ENCODE results near the gene SMARCC2. TPM values are rescaled to one million over a fixed set of nuclear protein-coding genes. Genes with fewer than 3 reads are reported as not detected.

Gene SMARCC2
- total and polyA plus RNA-seq, 4 experiments from 2014 or later = 27.0 to 199 (median 142) TPM

DNA sequence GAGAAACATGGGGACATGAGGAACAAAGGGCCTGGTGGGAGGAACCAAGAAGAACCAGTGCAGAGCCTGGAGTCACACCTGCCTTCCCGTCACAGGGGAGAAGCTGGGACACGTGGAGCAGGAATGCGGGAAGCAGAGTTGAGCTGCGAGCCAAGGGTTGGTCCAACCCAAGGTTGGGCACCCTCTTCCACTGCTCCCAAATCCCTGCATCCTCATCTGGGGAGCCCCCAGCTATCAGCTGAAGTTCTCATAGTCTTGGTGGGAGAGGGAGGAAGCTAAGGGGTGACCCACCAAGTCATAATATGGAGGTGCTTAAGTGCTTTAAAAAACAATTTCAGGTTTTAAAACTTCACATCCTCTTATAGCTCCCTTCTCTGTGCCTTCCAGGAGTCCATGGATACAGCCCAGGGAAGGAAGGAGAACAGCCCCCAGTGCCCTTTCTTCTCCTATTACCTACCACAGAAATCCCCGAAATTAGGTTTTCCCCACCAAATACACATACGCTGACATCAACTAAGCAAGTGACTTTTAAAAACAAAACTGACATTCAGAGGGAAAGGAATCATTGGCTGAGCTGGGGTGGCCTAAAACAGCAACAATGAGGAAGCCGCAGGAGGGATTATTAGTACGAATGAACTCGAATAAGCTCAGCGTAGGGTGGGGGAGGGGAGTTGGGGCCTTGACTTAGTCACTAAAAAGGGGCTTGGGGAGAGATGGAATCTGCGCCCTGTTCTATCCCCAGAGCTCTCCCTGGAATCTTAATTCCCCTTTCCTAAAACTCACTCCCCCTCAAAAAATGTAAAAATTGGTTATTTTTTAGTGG is 26.6 kb downstream of the SMARCC2 start:
- H3K4me1 Mint-ChIP-seq = peaks cover 22 to 56% (median 33%) of the 10 kb centered on the region in 4 donors
- Histone ChIP-seq H3K36me3 (ENCODE audit: insufficient read depth, low read length) (peaks cover 56% of the 10 kb centered on the region), H3K27ac (ENCODE audit: low read depth, low read length) (peak overlapping the region; percentile 11), H3K9me3 (ENCODE audit: control insufficient read depth in 1 of 2, low read length in 2 of 2) (no peaks in the 10 kb centered on the region), H3K4me1 (ENCODE audit: insufficient read depth, low read length) (peaks cover 30% of the 10 kb centered on the region), H3K4me3 (ENCODE audit: low read length in 2 of 2) (no peak overlapping the region), H3K27me3 (ENCODE audit: insufficient read depth, low read length) (no peaks in the 10 kb centered on the region)
- POLR2A ChIA-PET (ENCODE audit: partially characterized antibody) = interaction anchor here (1.0 to 10.8 kb wide), 12 partner anchors 9 to 305 kb away, joined by 3 to 236 read pairs (median 6); partner anchors contain the start of genes ESYT1, PA2G4, RPL41 and SMARCC2
- H3K9me3 Mint-ChIP-seq = no peaks in the 10 kb centered on the region
- H3K4me3 Mint-ChIP-seq = peak overlapping the region in 1 of 8 donors; percentile 30
- peaks cover 44 to 79% of the 10 kb centered on the region in 2 donors for H3K36me3 Mint-ChIP-seq
- CTCF ChIA-PET (ENCODE audit: partially characterized antibody) = interaction anchor here (0.7 to 3.2 kb wide), 13 partner anchors 11 to 126 kb away, joined by 3 to 12 read pairs (median 5); partner anchors contain the start of genes ESYT1 and ZC3H10
- H3K27ac Mint-ChIP-seq = peak overlapping the region in 5 of 7 donors; percentile 27 to 96 (median 71)
- H3K27me3 Mint-ChIP-seq = no peaks in the 10 kb centered on the region
- DNase-seq = no peak
- intact Hi-C loops (cut with micrococcal nuclease) = no loop called here

DNA sequence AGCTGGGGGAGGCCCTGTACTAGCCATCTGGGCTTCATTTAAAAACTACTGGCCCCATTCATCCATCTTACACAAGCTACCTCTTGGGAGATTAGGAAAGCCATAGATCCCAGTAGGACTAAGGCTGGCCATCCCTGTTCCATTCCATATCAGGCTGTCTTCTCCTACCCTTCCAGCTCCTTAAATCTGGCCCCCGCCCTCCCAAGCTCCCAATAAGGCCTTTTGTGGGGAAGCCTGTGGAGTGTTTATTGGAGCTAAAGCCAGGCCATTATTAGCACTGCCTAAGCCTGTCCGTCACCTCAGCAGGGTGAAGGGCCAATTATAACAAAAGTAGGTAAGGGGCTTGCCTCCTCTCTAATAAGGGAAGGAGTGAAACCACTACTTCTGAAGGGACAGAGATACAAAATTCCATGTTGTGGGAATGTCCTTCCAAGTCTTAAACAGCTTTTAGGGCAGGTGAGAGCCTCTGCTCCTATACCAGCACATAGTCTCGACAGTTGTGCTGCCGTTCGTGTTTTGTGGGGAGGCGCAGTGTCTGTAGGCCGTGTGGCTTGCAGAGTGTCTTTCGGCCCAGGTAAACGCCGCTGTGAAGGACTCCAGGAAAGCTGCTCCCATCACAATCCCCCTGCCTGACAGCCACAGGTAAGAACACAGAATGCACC is 27.5 kb downstream of the SMARCC2 start:
- POLR2A ChIA-PET (ENCODE audit: partially characterized antibody) = interaction anchor here (0.9 to 10.8 kb wide), 13 partner anchors 10 to 306 kb away, joined by 3 to 236 read pairs (median 6); partner anchors contain the start of genes CNPY2, ESYT1, PA2G4 and RAB5B
- H3K36me3 Mint-ChIP-seq = peaks cover 39 to 77% of the 10 kb centered on the region in 2 donors

DNA sequence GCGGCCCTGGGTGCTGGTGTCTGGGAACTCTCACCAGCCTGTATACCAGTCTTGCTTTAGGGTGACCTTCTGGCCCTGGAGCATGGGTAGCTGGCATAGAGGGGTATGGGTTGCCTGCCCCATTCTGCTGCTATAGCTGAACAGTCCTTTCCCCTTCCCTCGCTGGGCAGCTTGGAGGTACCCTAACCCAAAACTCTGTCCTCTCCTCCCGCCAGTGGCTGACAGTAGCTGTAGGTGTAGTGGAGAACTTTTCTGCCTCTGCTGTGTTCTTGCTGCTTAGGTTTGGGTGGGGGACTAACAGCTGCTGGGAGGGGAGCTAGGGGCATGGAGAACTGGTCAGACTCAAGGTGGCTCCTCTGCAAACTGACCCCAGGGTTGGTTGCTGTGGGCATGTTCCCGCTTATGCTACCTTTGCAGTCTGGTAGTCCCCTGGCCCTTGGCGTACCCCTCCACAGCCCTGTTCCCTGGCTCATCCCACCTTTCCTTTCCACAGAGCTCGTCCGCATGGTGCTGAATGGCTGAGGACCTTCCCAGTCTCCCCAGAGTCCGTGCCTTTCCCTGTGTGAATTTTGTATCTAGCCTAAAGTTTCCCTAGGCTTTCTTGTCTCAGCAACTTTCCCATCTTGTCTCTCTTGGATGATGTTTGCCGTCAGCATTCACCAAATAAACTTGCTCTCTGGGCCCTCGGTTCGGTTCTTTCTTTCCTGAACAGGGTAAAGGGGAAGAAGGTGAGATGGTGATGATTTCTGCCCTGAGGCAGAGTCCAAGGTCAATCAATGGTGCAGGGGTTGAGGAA is 28.2 kb downstream of the SMARCC2 start:
- Mint-ChIP-seq H3K4me3 (peak overlapping the region; percentile 93 to 100 (median 97)), H3K36me3 (peaks cover 39 to 73% of the 10 kb centered on the region in 2 donors), H3K4me1 (peaks cover 28 to 63% (median 39%) of the 10 kb centered on the region in 4 donors), H3K27ac (peak overlapping the region; percentile 96 to 100 (median 99)), H3K27me3 (no peaks in the 10 kb centered on the region), H3K9me3 (no peaks in the 10 kb centered on the region)
- H3K27me3 ChIP-seq (ENCODE audit: insufficient read depth, low read length) = no peaks in the 10 kb centered on the region
- DNase-seq = no peak
- H3K9me3 ChIP-seq (ENCODE audit: control insufficient read depth in 1 of 2, low read length in 2 of 2) = no peaks in the 10 kb centered on the region
- H3K36me3 ChIP-seq (ENCODE audit: insufficient read depth, low read length) = peaks cover 52% of the 10 kb centered on the region
- H3K4me1 ChIP-seq (ENCODE audit: insufficient read depth, low read length) = peaks cover 38% of the 10 kb centered on the region
- peak overlapping the region; percentile 97 for H3K27ac ChIP-seq (ENCODE audit: low read depth, low read length)
- intact Hi-C loops (cut with micrococcal nuclease) = no loop called here
- peak overlapping the region; percentile 18 to 86 for H3K4me3 ChIP-seq (ENCODE audit: low read length in 2 of 2)
- POLR2A ChIA-PET (ENCODE audit: partially characterized antibody) = interaction anchor here (0.8 to 10.8 kb wide), 13 partner anchors 10 to 306 kb away, joined by 3 to 236 read pairs (median 6); partner anchors contain the start of genes CNPY2, ESYT1, PA2G4 and RAB5B
- CTCF ChIA-PET (ENCODE audit: partially characterized antibody) = interaction anchor here (0.7 to 3.2 kb wide), 13 partner anchors 9 to 44 kb away, joined by 3 to 12 read pairs (median 5); partner anchors contain the start of genes ESYT1, MYL6B, RPL41 and SMARCC2

More for the DNA sequence above, 27.5 kb downstream of the SMARCC2 start:
- Histone ChIP-seq H3K36me3 (ENCODE audit: insufficient read depth, low read length) (peaks cover 52% of the 10 kb centered on the region), H3K27ac (ENCODE audit: low read depth, low read length) (peak overlapping the region; percentile 97), H3K4me3 (ENCODE audit: low read length in 2 of 2) (no peak overlapping the region), H3K4me1 (ENCODE audit: insufficient read depth, low read length) (peaks cover 37% of the 10 kb centered on the region), H3K27me3 (ENCODE audit: insufficient read depth, low read length) (no peaks in the 10 kb centered on the region), H3K9me3 (ENCODE audit: control insufficient read depth in 1 of 2, low read length in 2 of 2) (no peaks in the 10 kb centered on the region)
- intact Hi-C loops (cut with micrococcal nuclease) = no loop called here
- Mint-ChIP-seq H3K27me3 (no peaks in the 10 kb centered on the region), H3K4me3 (peak overlapping the region in 6 of 8 donors; percentile 6 to 100 (median 63)), H3K27ac (peak overlapping the region; percentile 61 to 100 (median 98)), H3K4me1 (peaks cover 28 to 63% (median 39%) of the 10 kb centered on the region in 4 donors), H3K9me3 (no peaks in the 10 kb centered on the region)
- no peak for DNase-seq
- CTCF ChIA-PET (ENCODE audit: partially characterized antibody) = interaction anchor here (0.7 to 3.2 kb wide), 16 partner anchors 10 to 127 kb away, joined by 3 to 12 read pairs (median 5); partner anchors contain the start of genes ESYT1, MYL6B, RPL41 and SMARCC2

DNA sequence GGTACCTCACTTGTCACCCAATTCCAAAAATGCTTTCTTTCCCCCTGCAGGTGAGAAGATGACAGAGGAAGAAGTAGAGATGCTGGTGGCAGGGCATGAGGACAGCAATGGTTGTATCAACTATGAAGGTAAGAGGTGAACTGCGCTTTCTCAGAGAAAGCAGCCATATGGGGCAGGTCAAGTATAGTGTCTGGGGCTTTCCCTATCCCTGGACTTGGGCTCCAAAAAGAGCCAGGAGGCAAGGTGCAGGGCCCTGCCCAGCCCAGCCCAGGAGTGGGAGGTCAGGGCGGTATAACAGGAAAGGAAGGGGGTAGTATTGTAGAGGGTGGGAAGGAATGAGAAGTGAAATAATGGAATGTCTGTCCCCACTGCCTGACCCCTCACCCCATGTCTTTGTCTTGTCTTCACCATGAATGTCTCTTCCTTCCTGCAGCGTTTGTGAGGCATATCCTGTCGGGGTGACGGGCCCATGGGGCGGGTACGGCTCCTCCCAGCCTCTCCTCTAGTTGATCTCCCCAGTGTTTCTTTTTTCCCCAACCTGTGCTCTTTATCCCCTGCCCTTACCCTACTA is 29.0 kb downstream of the SMARCC2 start:
- H3K36me3 Mint-ChIP-seq = peaks cover 34 to 66% of the 10 kb centered on the region in 2 donors
- Histone ChIP-seq H3K27ac (ENCODE audit: low read depth, low read length) (peak overlapping the region; percentile 97), H3K27me3 (ENCODE audit: insufficient read depth, low read length) (no peaks in the 10 kb centered on the region), H3K4me3 (ENCODE audit: low read length in 2 of 2) (peak overlapping the region; percentile 86 to 89), H3K4me1 (ENCODE audit: insufficient read depth, low read length) (peaks cover 38% of the 10 kb centered on the region), H3K9me3 (ENCODE audit: control insufficient read depth in 1 of 2, low read length in 2 of 2) (no peaks in the 10 kb centered on the region), H3K36me3 (ENCODE audit: insufficient read depth, low read length) (peaks cover 45% of the 10 kb centered on the region)
- peak; percentile 64 to 85 (median 73) for DNase-seq
- no peaks in the 10 kb centered on the region for H3K9me3 Mint-ChIP-seq
- H3K4me1 Mint-ChIP-seq = peaks cover 28 to 64% (median 37%) of the 10 kb centered on the region in 4 donors
- peak overlapping the region; percentile 96 to 100 (median 99) for H3K27ac Mint-ChIP-seq
- ChIA-PET CTCF (ENCODE audit: partially characterized antibody) (interaction anchor here (1.0 to 3.2 kb wide), 11 partner anchors 8 to 44 kb away, joined by 4 to 16 read pairs (median 8); partner anchors contain the start of genes ESYT1, MYL6B, RPL41 and SMARCC2), POLR2A (ENCODE audit: partially characterized antibody) (interaction anchor here (0.6 to 10.8 kb wide), 12 partner anchors 12 to 307 kb away, joined by 3 to 236 read pairs (median 8); partner anchors contain the start of genes ESYT1, PA2G4, RNF41 and RPL41)
- H3K4me3 Mint-ChIP-seq = peak overlapping the region; percentile 93 to 100 (median 97)
- H3K27me3 Mint-ChIP-seq = no peaks in the 10 kb centered on the region
- intact Hi-C loops (cut with micrococcal nuclease) = no loop called here

DNA sequence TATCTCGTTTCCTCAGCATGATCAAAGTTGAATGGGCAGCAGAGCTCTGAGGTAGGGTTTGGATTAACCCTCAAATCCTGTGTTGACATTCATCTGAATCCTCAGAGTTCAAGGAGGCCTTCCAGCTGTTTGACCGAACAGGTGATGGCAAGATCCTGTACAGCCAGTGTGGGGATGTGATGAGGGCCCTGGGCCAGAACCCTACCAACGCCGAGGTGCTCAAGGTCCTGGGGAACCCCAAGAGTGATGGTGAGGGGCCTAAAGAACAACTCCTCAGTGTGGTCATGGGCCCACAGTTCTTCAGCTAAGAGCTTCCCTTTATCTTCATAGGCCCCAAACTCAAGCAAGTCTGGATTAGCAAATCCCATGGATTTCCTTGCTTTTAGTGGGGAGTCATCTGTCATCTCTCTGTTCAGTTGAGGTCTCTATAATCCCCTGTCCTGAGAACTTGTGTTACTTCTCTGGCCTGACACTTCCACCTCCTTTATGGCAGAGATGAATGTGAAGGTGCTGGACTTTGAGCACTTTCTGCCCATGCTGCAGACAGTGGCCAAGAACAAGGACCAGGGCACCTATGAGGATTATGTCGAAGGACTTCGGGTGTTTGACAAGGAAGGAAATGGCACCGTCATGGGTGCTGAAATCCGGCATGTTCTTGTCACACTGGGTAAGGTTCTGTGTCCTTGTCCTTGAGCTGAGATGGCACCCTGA is 29.6 kb downstream of the SMARCC2 start:
- H3K9me3 ChIP-seq (ENCODE audit: control insufficient read depth in 1 of 2, low read length in 2 of 2) = no peaks in the 10 kb centered on the region
- Mint-ChIP-seq H3K4me3 (peak overlapping the region; percentile 93 to 100 (median 97)), H3K27ac (peak overlapping the region; percentile 96 to 100 (median 99)), H3K9me3 (no peaks in the 10 kb centered on the region), H3K4me1 (peaks cover 28 to 65% (median 37%) of the 10 kb centered on the region in 4 donors), H3K36me3 (peaks cover 34 to 62% of the 10 kb centered on the region in 2 donors), H3K27me3 (no peaks in the 10 kb centered on the region)
- no peak for DNase-seq
- ChIA-PET POLR2A (ENCODE audit: partially characterized antibody) (interaction anchor here (0.6 to 10.8 kb wide), 14 partner anchors 9 to 200 kb away, joined by 3 to 236 read pairs (median 6); partner anchors contain the start of genes ESYT1, PA2G4, RNF41 and RPL41), CTCF (ENCODE audit: partially characterized antibody) (interaction anchor here (0.6 to 2.5 kb wide), 11 partner anchors 17 to 63 kb away, joined by 3 to 16 read pairs (median 4); partner anchors contain the start of genes ESYT1, RNF41, SMARCC2 and ZC3H10)
- peak overlapping the region; percentile 86 to 89 for H3K4me3 ChIP-seq (ENCODE audit: low read length in 2 of 2)
- H3K36me3 ChIP-seq (ENCODE audit: insufficient read depth, low read length) = peaks cover 41% of the 10 kb centered on the region
- H3K27ac ChIP-seq (ENCODE audit: low read depth, low read length) = peak overlapping the region; percentile 97
- peaks cover 38% of the 10 kb centered on the region for H3K4me1 ChIP-seq (ENCODE audit: insufficient read depth, low read length)
- H3K27me3 ChIP-seq (ENCODE audit: insufficient read depth, low read length) = no peaks in the 10 kb centered on the region
- intact Hi-C loops (cut with micrococcal nuclease) = loop anchor here (2.0 kb wide), 1 partner anchor 61 kb away; the partner anchor contains the start of gene RNF41
